Thyroid gland (tissue), 4 donors: Measurements from ENCODE around the gene PACS1. TPM values are rescaled to one million over a fixed set of nuclear protein-coding genes. Genes with fewer than 3 reads are reported as not detected.
"Not testable (repeated sequence)": the region's sequence is repeated elsewhere in the genome, so short reads cannot be mapped to it uniquely, and the experiment has no call there.

Experiments
- DNase-seq, 2 donors: peaks; one replicate each; pipeline ENCODE4 v3.0.0-alpha.2; 2019
- H3K27ac ChIP-seq, 3 donors: fragments of 200-600 bp; sonication (generic); 1 replicate in 2 of 3; 2 replicates in 1 of 3; pipeline ENCODE4 v1.5.1; 2016 to 2019; ENCODE audit warnings: mild to moderate bottlenecking in 1 of 3, moderate library complexity in 1 of 3
- H3K27me3 ChIP-seq: fragments of 200-600 bp; sonication (generic); one replicate; pipeline ENCODE4 v1.5.1; 2019
- H3K36me3 ChIP-seq, 2 donors: fragments of 200-600 bp; sonication (generic); one replicate each; pipeline ENCODE4 v1.5.1; 2016 to 2019
- H3K4me1 ChIP-seq, 2 donors: fragments of 200-600 bp; sonication (generic); one replicate each; pipeline ENCODE4 v1.5.1; 2017 to 2019
- H3K4me3 ChIP-seq, 3 donors: fragments of 200-600 bp; sonication (generic); replicated peaks in 1 of 3; 1 replicate in 2 of 3; 2 replicates in 1 of 3; pipeline ENCODE4 v1.5.1; 2016; ENCODE audit warnings: mild to moderate bottlenecking in 1 of 3
- H3K9me3 ChIP-seq: fragments of 200-600 bp; sonication (generic); one replicate; pipeline ENCODE4 v1.5.1; 2017
- CTCF ChIP-seq, 6 experiments: fragments of 200-600 bp in 3 of 6; fragments of 450-650 bp in 3 of 6; sonication (generic) in 3 of 6; IDR thresholded peaks; one replicate each; pipeline ENCODE4 v1.5.1; 2016 to 2019; ENCODE audit warnings: antibody characterized with exemption in 6 of 6, mild to moderate bottlenecking in 2 of 6, inconsistent platforms in 1 of 6, moderate library complexity in 1 of 6
- POLR2A ChIP-seq, 2 donors: fragments of 450-650 bp; IDR thresholded peaks; one replicate each; pipeline ENCODE4 v1.6.1; 2017; ENCODE audit warnings: antibody characterized with exemption in 2 of 2, mild to moderate bottlenecking in 2 of 2, moderate library complexity in 1 of 2
- WGBS, 2 donors: methylation state at CpG; one replicate each; pipeline ENCODE4 v1.1.5; 2017; 5-methylcytosine and 5-hydroxymethylcytosine counted together
- intact Hi-C: fragments of 100-400 bp; cut with DNase I; formaldehyde crosslinking; loops from one replicate; pipeline ENCODE4 v1.15.1; 2023
- total RNA-seq, 4 donors: library from RNA; depleted of rRNA; stranded (reverse); fragments of >200 nt; gene quantifications; one replicate each; pipeline ENCODE4 v1.2.3, GENCODE V29; 2016

PACS1 gene
- total RNA-seq, 4 donors from 2014 or later = 39.6 to 67.7 (median 59.7) TPM

GRCh38 chr11:66251809-66252208 lies 181.7 kb downstream of the PACS1 start:
- DNase-seq = no peak
- peaks cover 9 to 12% of the 10 kb centered on the region in 2 donors for H3K4me1 ChIP-seq
- no peaks in the 10 kb centered on the region for H3K9me3 ChIP-seq
- 71 to 87% methylated on average over 7 of the region's 7 CpGs for WGBS, 2 donors
- H3K4me3 ChIP-seq = no peak overlapping the region
- H3K36me3 ChIP-seq = no peaks in the 10 kb centered on the region
- TF ChIP-seq POLR2A (IDR thresholded peaks at IDR 0.05) = no peak
- H3K27me3 ChIP-seq = no peaks in the 10 kb centered on the region
- intact Hi-C loops = no loop called here
- no peak overlapping the region for H3K27ac ChIP-seq

GRCh38 chr11:66253081-66253480 lies 183.0 kb downstream of the PACS1 start:
- H3K27me3 ChIP-seq, H3K4me3 ChIP-seq, intact Hi-C loops, H3K36me3 ChIP-seq, H3K9me3 ChIP-seq: not testable (repeated sequence)
- peak; percentile 70 to 77 for DNase-seq
- WGBS, 2 donors = 36 to 41% methylated on average over 6 of the region's 6 CpGs
- Histone ChIP-seq H3K27ac (peak overlapping the region in 2 of 3 donors; percentile 1 to 18), H3K4me1 (peaks cover 12 to 14% of the 10 kb centered on the region in 2 donors)

- Histone ChIP-seq H3K27me3 (no peaks in the 10 kb centered on the region), H3K9me3 (no peaks in the 10 kb centered on the region), H3K4me1 (peaks cover 9 to 16% of the 10 kb centered on the region in 2 donors), H3K27ac (peak overlapping the region in 2 of 3 donors; percentile 43 to 57), H3K36me3 (peaks cover 0 to 22% of the 10 kb centered on the region in 2 donors), H3K4me3 (peak overlapping the region in 2 of 3 donors; percentile 69 to 91)
- DNase-seq = no peak
- TF ChIP-seq POLR2A (IDR thresholded peaks at IDR 0.05) (no peak), CTCF (IDR thresholded peaks at IDR 0.05) (no peak)
- WGBS, 2 donors = 3 to 6% methylated on average over 10 to 25 of the region's 28 CpGs
- intact Hi-C loops = loop anchor here (2.0 kb wide), 1 partner anchor 36 kb away; no protein-coding TSS in a partner anchor
Measured at GRCh38 chr11:66258473-66258893, 188.4 kb downstream of the PACS1 start.

GRCh38 chr11:66259225-66259624 lies 189.2 kb downstream of the PACS1 start:
- Histone ChIP-seq H3K9me3 (no peaks in the 10 kb centered on the region), H3K27ac (no peak overlapping the region), H3K4me3 (no peak overlapping the region), H3K4me1 (peaks cover 7 to 16% of the 10 kb centered on the region in 2 donors), H3K36me3 (peaks cover 0 to 22% of the 10 kb centered on the region in 2 donors), H3K27me3 (no peaks in the 10 kb centered on the region)
- no peak for DNase-seq
- WGBS, 2 donors = 99% methylated on average over 2 of the region's 2 CpGs
- intact Hi-C loops = loop anchor here (2.0 kb wide), 1 partner anchor 36 kb away; no protein-coding TSS in a partner anchor
- TF ChIP-seq CTCF (IDR thresholded peaks at IDR 0.05) (no peak), POLR2A (IDR thresholded peaks at IDR 0.05) (no peak)

GRCh38 chr11:66259956-66260355 lies 189.9 kb downstream of the PACS1 start:
- Histone ChIP-seq H3K4me1 (peaks cover 7 to 16% of the 10 kb centered on the region in 2 donors), H3K9me3 (no peaks in the 10 kb centered on the region), H3K36me3 (peaks cover 0 to 28% of the 10 kb centered on the region in 2 donors), H3K4me3 (no peak overlapping the region), H3K27ac (no peak overlapping the region), H3K27me3 (no peaks in the 10 kb centered on the region)
- intact Hi-C loops = loop anchor here (2.0 kb wide), 1 partner anchor 37 kb away; no protein-coding TSS in a partner anchor
- no peak for DNase-seq
- TF ChIP-seq CTCF (IDR thresholded peaks at IDR 0.05) (no peak), POLR2A (IDR thresholded peaks at IDR 0.05) (no peak)
- 92 to 96% methylated on average over 4 of the region's 4 CpGs for WGBS, 2 donors

GRCh38 chr11:66261578-66261977 lies 191.5 kb downstream of the PACS1 start:
- H3K36me3 ChIP-seq = peaks cover 0 to 28% of the 10 kb centered on the region in 2 donors
- WGBS, 2 donors = 91 to 95% methylated on average over 11 to 16 of the region's 16 CpGs

More at GRCh38 chr11:66261578-66261977, 191.5 kb downstream of the PACS1 start:
- peaks cover 10 to 15% of the 10 kb centered on the region in 2 donors for H3K4me1 ChIP-seq
- H3K9me3 ChIP-seq = no peaks in the 10 kb centered on the region
- no peak overlapping the region for H3K4me3 ChIP-seq
- no peak overlapping the region for H3K27ac ChIP-seq
- H3K27me3 ChIP-seq = no peaks in the 10 kb centered on the region
- no peak for DNase-seq
- no peak for TF ChIP-seq CTCF (IDR thresholded peaks at IDR 0.05)
- no peak for TF ChIP-seq POLR2A (IDR thresholded peaks at IDR 0.05)
- intact Hi-C loops = no loop called here
